CD4-positive, alpha-beta T cell (primary cell): Measurements from ENCODE around the gene DENND6B. TPM values are rescaled to one million over a fixed set of nuclear protein-coding genes. Genes with fewer than 3 reads are reported as not detected.

ENCODE experiments used
- ATAC-seq: fragments of 200-7000 bp; cut with Tn5 transposase; one replicate; pipeline ENCODE4 v1.10.0; 2022; ENCODE audit warnings: mild to moderate bottlenecking; ENCODE audit not compliant: poor library complexity
- CTCF ChIA-PET: fragments of 350-600 bp; sonication (Branson Sonifier 250); formaldehyde crosslinking; loops from one replicate; lab custom pipeline; 2021; ENCODE audit warnings: antibody characterized with exemption, inconsistent platforms; lab: Charles Lee
- POLR2A ChIA-PET: fragments of 350-600 bp; sonication (Branson Sonifier 250); formaldehyde crosslinking; loops from one replicate; lab custom pipeline; 2021; ENCODE audit warnings: antibody characterized with exemption, inconsistent platforms; lab: Charles Lee
- DNase-seq, 14 experiments: peaks; one replicate each; pipeline ENCODE4 v3.0.0-alpha.2; 2013 to 2020; ENCODE audit warnings: mixed read lengths in 2 of 14
- H3K27ac ChIP-seq, 2 donors: one replicate each; pipeline versions ENCODE4 v1.5.1 to v1.7.0; 2013; ENCODE audit warnings: low read length in 2 of 2, low read depth in 1 of 2, mild to moderate bottlenecking in 1 of 2
- H3K27me3 ChIP-seq, 2 experiments: 1 replicate in 1 of 2; 2 replicates in 1 of 2; pipeline versions ENCODE4 v1.6.1 to v1.7.0; 2013; ENCODE audit warnings: low read length in 2 of 2, control low read depth in 1 of 2, mild to moderate bottlenecking in 1 of 2, moderate library complexity in 1 of 2; ENCODE audit not compliant: insufficient read depth in 2 of 2, control insufficient read depth in 1 of 2
- H3K36me3 ChIP-seq: one replicate; pipeline ENCODE4 v1.6.1; 2013; ENCODE audit warnings: low read length, control low read depth; ENCODE audit not compliant: insufficient read depth
- H3K4me1 ChIP-seq: one replicate; pipeline ENCODE4 v1.6.1; 2013; ENCODE audit warnings: low read length, control low read depth; ENCODE audit not compliant: insufficient read depth
- H3K4me3 ChIP-seq: one replicate; pipeline ENCODE4 v1.5.1; 2013; ENCODE audit warnings: mild to moderate bottlenecking, low read length, moderate library complexity
- H3K9me3 ChIP-seq, 2 experiments: 1 replicate in 1 of 2; 2 replicates in 1 of 2; pipeline versions ENCODE4 v1.6.1 to v1.7.0; 2013; ENCODE audit warnings: low read length in 2 of 2, mild to moderate bottlenecking in 2 of 2, control low read depth in 1 of 2, moderate library complexity in 1 of 2; ENCODE audit not compliant: control insufficient read depth in 1 of 2, insufficient read depth in 1 of 2
- H3K27ac Mint-ChIP-seq: one replicate; pipeline ENCODE4 v1.8.0; 2020; ENCODE audit warnings: mixed read lengths
- H3K27me3 Mint-ChIP-seq: one replicate; pipeline ENCODE4 v1.8.0; 2021; ENCODE audit warnings: mixed read lengths
- H3K36me3 Mint-ChIP-seq: one replicate; pipeline ENCODE4 v1.8.0; 2021; ENCODE audit warnings: low read depth, mixed read lengths
- H3K4me1 Mint-ChIP-seq: one replicate; pipeline ENCODE4 v1.8.0; 2021; ENCODE audit warnings: low read depth, mixed read lengths
- H3K4me3 Mint-ChIP-seq: one replicate; pipeline ENCODE4 v1.8.0; 2020; ENCODE audit warnings: mild to moderate bottlenecking, mixed read lengths
- H3K9me3 Mint-ChIP-seq: one replicate; pipeline ENCODE4 v1.8.0; 2020; ENCODE audit warnings: mixed read lengths
- CTCF ChIP-seq: fragments of 200-600 bp; IDR thresholded peaks from one replicate; pipeline ENCODE4 v1.8.0; 2022; ENCODE audit warnings: antibody characterized with exemption, mild to moderate bottlenecking
- intact Hi-C, 2 experiments: fragments of 100-400 bp; cut with DNase I in 1 of 2; cut with micrococcal nuclease in 1 of 2; formaldehyde crosslinking; loops; one replicate each; pipeline versions ENCODE4 v1.15.1 to v1.9.0; 2023 to 2025; cut with DNase I, micrococcal nuclease
- total RNA-seq, 174 experiments: library from RNA in 2 of 174; stranded (reverse) in 2 of 174; gene quantifications; one replicate each; pipeline ENCODE4 v1.2.3 and lab custom pipeline; 2021 to 2026

Gene DENND6B
- total RNA-seq, 2 experiments from 2014 or later: 1.8 to 1.9 TPM

- ChIA-PET POLR2A (no interaction called here), CTCF (interaction anchor here (0.9 kb wide), 1 partner anchor 21 kb away, joined by 6 read pairs; no protein-coding TSS in a partner anchor)
- Histone ChIP-seq H3K36me3 (no peaks in the 10 kb centered on the region), H3K27ac (no peak overlapping the region), H3K27me3 (no peaks in the 10 kb centered on the region), H3K4me1 (no peaks in the 10 kb centered on the region), H3K4me3 (no peak overlapping the region), H3K9me3 (no peaks in the 10 kb centered on the region)
- Mint-ChIP-seq H3K36me3 (no peaks in the 10 kb centered on the region), H3K9me3 (no peaks in the 10 kb centered on the region), H3K4me1 (peaks cover 2% of the 10 kb centered on the region), H3K27ac (no peak overlapping the region), H3K27me3 (no peaks in the 10 kb centered on the region), H3K4me3 (no peak overlapping the region)
- intact Hi-C loops: no loop called here
- TF ChIP-seq CTCF: no peak
- DNase-seq (no peak), ATAC-seq (no peak)
These were observed 6.0 kb downstream of the DENND6B start for GRCh38 chr22:50320671-50321325.

GRCh38 chr22:50320116-50320515 lies 6.7 kb downstream of the DENND6B start:
- intact Hi-C loops: no loop called here
- Mint-ChIP-seq H3K27me3 (no peaks in the 10 kb centered on the region), H3K9me3 (no peaks in the 10 kb centered on the region), H3K27ac (no peak overlapping the region), H3K4me1 (peaks cover 5% of the 10 kb centered on the region), H3K4me3 (no peak overlapping the region), H3K36me3 (no peaks in the 10 kb centered on the region)
- no peak for TF ChIP-seq CTCF
- POLR2A ChIA-PET: no interaction called here
- H3K9me3 ChIP-seq: no peaks in the 10 kb centered on the region
- H3K36me3 ChIP-seq: no peaks in the 10 kb centered on the region
- H3K27ac ChIP-seq: no peak overlapping the region
- H3K4me3 ChIP-seq: no peak overlapping the region
- peaks cover 4% of the 10 kb centered on the region for H3K4me1 ChIP-seq
- CTCF ChIA-PET: no interaction called here
- DNase-seq (no peak), ATAC-seq (no peak)
- H3K27me3 ChIP-seq: no peaks in the 10 kb centered on the region

GRCh38 chr22:50319503-50319951 lies 7.3 kb downstream of the DENND6B start:
- DNase-seq: no peak
- POLR2A ChIA-PET: interaction anchor here (0.6 kb wide), 1 partner anchor 64 kb away, joined by 3 read pairs; no protein-coding TSS in a partner anchor
- Mint-ChIP-seq H3K36me3 (no peaks in the 10 kb centered on the region), H3K27ac (no peak overlapping the region), H3K4me1 (peaks cover 7% of the 10 kb centered on the region), H3K27me3 (no peaks in the 10 kb centered on the region), H3K4me3 (no peak overlapping the region), H3K9me3 (no peaks in the 10 kb centered on the region)
- no peaks in the 10 kb centered on the region for H3K9me3 ChIP-seq
- TF ChIP-seq CTCF: no peak
- intact Hi-C loops: no loop called here
- no peak overlapping the region for H3K4me3 ChIP-seq
- H3K4me1 ChIP-seq: peaks cover 10% of the 10 kb centered on the region
- no peak overlapping the region for H3K27ac ChIP-seq
- no peaks in the 10 kb centered on the region for H3K27me3 ChIP-seq
- no peaks in the 10 kb centered on the region for H3K36me3 ChIP-seq
- CTCF ChIA-PET: no interaction called here
- no peak for ATAC-seq
